ENCODE data around the gene SPRED1.

- TF ChIP-seq CTCF (IDR thresholded peaks at IDR 0.05; ENCODE audit: poor library complexity) (no peak), EZH2 (IDR thresholded peaks at IDR 0.05; ENCODE audit: borderline replicate concordance) (no peak), EZH2phosphoT487 (IDR thresholded peaks at IDR 0.05; ENCODE audit: low read depth, severe bottlenecking, unreplicated experiment) (no peak)
Observed at GRCh38 chr15:38377636-38378035, 125.0 kb downstream of the SPRED1 start.

Measured in hepatocyte (in vitro differentiated cells).